Measurements from ENCODE around the gene HACD1.
A peak's percentile ranks its signal among the peaks of the same experiment; 100 is the strongest.

HACD1 gene, protein sequence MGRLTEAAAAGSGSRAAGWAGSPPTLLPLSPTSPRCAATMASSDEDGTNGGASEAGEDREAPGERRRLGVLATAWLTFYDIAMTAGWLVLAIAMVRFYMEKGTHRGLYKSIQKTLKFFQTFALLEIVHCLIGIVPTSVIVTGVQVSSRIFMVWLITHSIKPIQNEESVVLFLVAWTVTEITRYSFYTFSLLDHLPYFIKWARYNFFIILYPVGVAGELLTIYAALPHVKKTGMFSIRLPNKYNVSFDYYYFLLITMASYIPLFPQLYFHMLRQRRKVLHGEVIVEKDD

DNA sequence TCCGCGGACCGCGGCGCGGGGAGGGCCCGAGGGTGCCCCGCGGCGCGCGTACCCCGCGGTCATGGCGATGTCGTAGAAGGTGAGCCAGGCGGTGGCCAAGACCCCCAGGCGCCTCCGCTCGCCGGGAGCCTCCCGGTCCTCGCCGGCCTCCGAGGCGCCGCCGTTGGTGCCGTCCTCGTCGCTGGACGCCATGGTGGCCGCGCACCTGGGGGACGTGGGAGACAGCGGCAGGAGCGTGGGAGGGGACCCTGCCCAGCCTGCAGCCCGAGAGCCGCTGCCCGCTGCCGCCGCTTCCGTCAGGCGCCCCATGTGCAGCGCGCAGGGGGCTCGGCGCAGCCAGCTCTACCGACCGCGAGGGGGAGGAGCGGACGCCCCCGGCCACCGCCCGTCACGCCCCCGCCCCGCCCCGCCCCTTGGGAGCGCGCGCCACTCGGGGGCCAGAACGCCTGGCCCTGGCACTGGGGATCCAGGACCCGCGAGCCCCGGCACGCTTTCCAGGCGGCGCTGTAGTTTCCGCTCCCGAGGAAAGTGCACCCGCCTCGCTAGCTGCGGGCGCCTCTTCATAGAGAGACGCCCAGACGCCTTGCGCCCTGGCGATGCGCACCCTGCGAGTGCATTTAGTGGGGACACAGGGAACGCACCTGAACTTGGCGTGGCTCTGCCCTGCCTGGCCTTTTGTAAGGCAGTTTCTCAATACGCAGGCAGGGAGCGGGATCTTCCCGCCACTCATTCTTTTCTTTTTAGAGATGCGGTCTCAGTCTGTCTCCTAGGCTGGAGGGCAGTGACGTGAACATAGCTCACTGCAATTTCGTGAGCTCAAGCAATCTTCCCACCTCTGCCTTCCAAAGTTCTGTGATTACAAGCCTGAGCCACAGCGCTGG is at the start of gene HACD1:
Gene HACD1 (minus strand): TSS at position 344 of the 881 bp plus-strand sequence. CDS start 35 bp downstream, at position 309.
- peak; percentile 53 to 55 for DNase-seq

GRCh38 chr10:17665747-17666146 is 48.6 kb upstream of the HACD1 start:
- no peak for DNase-seq

GRCh38 chr10:17663450-17663849 is 46.3 kb upstream of the HACD1 start:
- no peak for DNase-seq

GRCh38 chr10:17662193-17663138 is 45.3 kb upstream of the HACD1 start:
- DNase-seq: no peak

DNA sequence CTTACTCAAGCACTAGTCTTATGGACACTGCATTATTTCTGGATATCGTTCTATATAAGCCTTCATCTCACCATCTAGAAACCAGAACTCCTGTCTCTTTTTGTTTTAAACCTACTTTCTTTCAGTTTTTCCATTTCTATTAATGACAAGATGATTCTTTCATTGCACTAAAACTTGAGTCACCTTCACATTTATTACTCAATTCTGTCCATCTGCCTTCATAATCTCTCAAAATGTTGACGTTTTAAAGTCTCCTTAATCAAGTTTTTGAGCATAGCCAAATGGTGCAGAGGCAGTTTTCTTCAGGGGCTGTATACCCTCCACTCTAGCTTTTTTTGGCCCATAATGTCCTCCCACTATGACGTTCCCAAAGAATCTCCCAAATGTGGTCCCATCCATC is 44.3 kb upstream of the HACD1 start:
- DNase-seq: no peak

DNA sequence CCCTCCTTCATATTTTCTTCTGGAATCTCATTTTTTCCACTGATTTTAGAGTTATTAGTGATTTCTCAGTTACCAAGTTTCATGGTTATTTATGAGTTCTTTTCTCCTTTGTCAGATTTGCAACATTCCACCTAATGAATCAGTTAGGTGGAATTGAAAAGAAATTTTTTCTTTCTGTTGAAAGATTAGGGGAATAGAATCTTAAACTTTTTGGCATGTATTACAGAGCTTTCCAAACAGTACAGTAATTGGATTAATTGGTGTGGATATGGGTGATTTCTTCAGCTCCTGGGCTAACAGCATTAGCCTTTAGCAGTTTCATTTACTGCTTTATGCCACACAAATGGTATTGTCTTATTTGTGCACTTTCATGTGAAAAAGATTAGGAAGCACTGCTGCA is 43.7 kb upstream of the HACD1 start:
- DNase-seq: no peak

DNA sequence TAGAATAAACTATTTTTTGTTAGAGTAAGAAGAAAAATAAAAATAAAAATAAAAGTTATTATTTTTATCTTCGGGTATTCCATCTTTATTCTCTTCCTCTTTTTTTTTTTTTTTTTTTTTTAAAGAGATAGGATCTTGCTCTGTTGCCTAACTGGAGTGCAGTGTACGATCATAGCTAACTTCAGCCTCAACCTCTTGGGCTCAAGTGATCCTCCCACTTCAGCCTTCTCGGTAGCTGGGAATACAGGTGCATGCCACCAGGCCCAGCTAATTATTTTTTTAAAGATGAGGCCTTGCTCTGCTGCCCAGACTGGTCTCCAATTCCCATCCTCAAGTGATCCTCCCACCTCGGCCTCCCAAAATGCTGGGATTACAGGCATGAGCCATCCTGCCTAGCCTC is 42.2 kb upstream of the HACD1 start:
- no peak for DNase-seq

DNA sequence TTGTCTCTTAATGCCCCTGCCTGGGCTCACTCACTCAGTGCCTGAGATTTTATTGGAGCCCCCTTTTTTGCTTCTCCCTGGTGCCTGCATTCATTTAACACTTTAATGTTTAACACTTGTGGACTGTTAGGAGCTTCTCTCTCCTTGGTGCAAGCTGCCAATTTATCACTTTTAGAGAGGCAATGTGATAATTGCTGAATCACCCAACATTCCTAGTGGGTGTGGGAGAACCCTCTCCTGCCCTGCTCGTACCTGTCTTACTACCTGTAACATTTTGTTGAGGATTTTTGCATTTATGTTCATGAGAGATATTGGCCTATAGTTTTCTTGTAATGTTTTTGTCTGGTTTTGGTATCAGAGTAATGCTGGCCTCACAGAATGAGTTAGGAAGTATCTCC is 39.9 kb upstream of the HACD1 start:
- no peak for DNase-seq

GRCh38 chr10:17655567-17656146 is 38.5 kb upstream of the HACD1 start:
- DNase-seq: no peak

DNA sequence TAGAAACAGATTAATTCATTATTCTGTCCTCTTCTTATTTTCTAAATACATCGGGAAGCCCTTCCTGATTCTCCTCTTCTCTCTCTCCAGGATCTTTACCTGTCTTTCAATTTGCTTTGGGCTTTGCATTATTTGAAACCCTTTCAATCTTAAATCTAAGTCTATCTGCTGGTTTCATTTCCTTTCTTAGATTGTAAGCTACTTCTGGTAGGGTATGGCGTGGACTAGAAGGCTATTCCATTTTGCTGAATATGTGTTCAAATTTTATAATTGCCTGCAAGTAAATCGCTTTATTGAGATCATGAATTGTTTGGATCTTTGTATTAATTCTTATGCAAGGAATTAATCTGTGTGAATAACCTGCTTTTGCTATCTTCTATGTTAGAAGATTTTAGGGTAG is 37.8 kb upstream of the HACD1 start:
- DNase-seq: no peak

DNA sequence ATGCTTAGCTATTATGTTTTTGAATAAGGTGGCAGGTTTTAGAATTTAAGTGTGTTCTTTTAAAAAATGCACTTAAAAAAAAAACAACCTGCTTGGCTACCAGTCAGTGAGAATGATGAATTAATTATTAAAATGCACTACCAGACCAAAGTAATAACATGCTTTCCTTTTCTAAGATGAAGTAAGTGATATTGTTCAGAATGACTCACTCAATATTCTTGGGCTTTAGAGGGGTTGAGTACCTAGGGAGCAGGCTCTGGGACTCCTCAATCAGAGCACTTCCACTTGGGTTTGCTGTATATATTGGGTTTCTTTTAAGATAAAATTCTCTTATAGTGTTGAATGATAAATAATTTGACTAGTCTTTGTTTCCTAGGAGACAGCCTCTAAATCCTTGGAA is 35.4 kb upstream of the HACD1 start:
- DNase-seq: no peak

DNA sequence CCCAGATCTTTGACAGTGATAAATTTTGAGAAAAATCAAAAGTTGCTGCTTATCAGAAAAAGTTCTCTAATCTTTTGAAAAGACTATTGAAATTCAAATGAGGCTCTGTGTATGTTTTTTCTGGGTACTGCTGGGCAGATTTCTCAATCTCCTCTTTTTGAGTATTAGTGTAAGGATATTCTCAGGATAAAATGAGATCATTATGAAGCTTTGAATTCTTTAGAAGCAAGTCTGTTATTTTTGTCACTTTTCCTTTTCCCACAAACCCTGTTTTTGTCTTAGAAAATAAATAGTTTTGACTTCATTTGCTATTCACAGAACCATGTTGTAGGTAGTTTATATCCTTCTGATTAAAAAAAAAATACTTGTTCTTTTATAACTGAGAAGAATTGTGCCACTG is 34.7 kb upstream of the HACD1 start:
- no peak for DNase-seq

DNA sequence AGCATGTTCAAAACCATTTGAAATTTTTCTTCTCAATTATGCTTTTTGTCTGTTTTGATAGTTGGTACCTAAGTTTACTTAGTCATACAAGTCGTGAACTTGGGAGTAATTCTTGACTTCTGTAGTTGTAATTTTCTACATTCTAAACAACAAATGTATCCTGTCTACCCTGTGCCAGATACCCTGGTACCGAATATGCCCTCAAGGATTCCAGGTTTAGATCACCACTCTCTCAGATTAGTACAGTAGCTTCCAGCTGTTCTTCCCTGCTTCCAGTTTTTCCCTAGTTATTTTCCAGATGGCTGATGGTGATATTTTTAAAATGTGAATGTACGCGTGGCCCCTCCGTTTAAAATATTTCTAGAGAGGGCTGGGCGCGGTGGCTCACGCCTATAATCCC is 33.2 kb upstream of the HACD1 start:
- DNase-seq: no peak

DNA sequence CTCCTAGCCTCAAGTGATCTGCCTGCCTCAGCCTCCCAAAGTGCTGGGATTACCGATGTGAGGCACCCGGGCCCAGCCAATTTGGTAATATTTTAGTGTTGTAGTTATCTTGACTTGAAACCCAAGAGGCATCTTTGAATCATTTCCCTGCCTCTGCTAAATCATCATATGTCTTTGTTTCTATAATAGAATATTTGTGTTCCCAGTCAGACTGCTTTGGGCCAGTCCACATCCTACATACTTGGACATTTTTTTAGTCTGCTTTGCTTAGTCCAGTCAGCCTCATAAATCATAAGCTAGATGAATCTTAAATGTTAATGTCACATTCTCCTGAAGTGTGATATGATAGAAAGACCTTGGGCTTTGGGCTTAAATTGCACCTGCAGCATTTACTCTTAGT is 32.7 kb upstream of the HACD1 start:
- no peak for DNase-seq

DNA sequence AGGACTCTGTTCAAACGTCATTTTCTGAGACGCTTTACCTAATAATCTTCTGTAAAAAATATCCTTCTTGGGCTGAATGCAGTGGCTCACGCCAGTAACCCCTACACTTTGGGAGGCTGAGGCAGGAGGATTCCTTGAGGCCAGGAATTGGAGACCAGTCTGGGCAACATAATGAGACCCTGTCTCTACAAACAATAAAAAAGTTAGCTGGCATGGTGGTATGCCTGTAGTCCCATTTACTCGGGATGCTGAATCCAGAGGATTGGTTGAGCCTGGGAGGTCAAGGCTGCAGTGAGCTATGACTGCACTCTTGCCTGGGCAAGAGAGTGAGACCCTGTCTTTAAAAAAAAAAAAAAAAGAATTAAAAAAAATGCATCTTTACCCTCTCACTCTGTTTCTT is 31.9 kb upstream of the HACD1 start:
- DNase-seq: no peak

DNA sequence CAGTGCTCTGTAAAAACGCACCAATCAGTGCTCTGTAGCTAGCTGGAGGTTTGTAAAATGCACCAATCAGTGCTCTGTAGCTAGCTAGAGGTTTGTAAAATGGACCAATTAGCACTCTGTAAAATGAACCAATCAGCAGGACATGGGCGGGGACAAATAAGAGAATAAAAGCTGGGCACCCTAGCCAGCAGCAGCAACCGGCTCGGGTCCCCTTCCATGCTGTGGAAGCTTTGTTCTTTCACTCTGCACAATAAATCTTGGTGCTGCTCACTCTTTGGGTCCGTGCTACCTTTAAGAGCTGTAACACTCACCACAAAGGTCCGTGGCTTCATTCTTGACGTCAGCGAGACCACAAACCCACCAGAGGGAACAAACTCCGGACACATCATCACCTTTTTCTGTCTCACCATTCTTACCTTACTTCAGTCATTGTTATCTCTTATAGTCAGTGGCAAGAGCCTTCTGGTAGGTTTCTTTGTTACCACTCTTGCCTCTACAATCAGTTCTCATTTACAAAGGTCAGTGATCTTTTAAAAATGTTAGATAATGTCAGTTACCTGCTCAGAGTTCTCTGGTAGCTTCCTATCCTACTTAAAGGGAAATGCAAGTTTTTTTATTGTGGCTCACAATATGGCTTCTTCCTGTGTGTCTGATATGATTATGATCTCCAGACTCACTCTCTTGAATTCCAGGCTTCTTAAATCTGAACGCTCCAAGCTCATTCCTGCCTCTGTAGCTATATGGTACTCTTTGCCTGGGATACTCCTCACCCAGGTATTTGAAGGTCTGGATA is 31.3 kb upstream of the HACD1 start:
- peak in 1 of 2 experiments; percentile 32 for DNase-seq

DNA sequence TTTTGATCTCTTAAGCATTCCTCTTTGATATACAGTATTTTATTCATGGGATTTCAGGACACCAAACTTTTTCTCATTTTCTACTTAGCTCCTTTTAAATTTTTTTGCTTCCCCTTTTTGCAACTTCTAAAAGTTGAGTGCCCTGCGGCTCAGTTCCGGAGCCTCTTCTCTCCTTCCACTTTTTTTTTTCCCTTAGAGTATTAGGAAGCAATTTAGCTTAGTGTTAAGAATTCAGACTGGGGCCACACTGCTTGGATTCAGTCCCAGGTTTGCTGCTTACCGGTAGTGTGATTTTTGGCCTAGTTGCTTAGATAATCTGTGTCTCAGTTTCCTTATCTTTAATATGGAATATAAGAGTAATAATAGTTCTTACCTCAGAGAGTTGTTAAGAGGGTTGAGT is 30.2 kb upstream of the HACD1 start:
- DNase-seq: no peak

DNA sequence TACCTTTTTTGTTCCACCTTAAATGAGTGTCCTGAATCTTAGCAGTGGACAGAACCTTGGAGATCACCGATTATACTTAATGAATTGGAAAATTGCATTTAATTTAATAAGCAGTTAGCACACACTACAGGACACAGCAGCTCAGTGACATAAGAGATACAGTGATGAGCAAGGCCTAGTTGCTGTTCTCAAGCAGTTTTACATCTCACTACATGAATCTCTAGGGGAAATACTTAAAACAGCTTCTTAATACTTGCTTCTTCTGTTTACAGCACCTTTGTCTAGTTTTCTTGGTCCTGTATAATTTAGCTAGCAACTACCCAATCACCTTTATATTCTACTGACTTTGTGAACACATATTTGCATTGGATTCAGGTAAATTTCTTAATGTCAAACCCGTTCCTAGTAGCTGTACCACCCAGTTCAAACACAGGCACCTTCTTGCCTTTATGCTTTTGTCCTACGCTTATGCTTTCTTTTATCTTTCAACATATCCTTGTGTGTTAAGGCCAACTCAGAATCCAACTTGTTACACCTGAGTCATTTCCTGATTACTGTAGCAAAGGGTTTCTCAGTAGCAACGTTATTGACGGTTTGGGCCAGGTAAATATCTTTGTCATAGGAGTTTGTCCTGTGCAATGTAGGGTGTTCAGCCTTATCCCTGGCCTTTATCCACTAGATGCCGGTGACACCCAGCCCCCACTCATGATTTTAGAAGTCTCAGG is 28.6 kb upstream of the HACD1 start:
- DNase-seq: no peak

- DNase-seq: no peak
These were observed 27.3 kb upstream of the HACD1 start for GRCh38 chr10:17644485-17644943.

GRCh38 chr10:17643755-17644484 is 26.7 kb upstream of the HACD1 start, which contains the start of gene STAM:
STAM (plus strand) TSS chr10:17644151; CDS start chr10:17644340, 189 bp downstream.
- DNase-seq: peak; percentile 88 to 89

All from stimulated activated CD4-positive, alpha-beta T cell treated with anti-CD3 and anti-CD28 coated beads, Interleukin-4, amount 100 ng/mL, for 4 hours (primary cell).